Common myeloid progenitor, CD34-positive (primary cell): ENCODE data around the gene TLR10.

ENCODE experiments used
- CTCF ChIA-PET: fragments of 350-600 bp; sonication (Branson Sonifier 250); formaldehyde crosslinking; loops from one replicate; lab custom pipeline; 2021; ENCODE audit warnings: antibody characterized with exemption; lab: Charles Lee
- POLR2A ChIA-PET: fragments of 350-600 bp; sonication (Branson Sonifier 250); formaldehyde crosslinking; loops from one replicate; lab custom pipeline; 2021; ENCODE audit warnings: antibody characterized with exemption; lab: Charles Lee
- DNase-seq, 3 donors: peaks; one replicate each; pipeline versions ENCODE4 v3.0.0 to v3.0.0-alpha.2; 2013
- H3K27ac ChIP-seq, 2 experiments: 1 replicate in 1 of 2; 2 replicates in 1 of 2; pipeline ENCODE4 v1.7.0; 2013; ENCODE audit warnings: inconsistent platforms in 2 of 2, low read length in 2 of 2, mild to moderate bottlenecking in 2 of 2, low read depth in 1 of 2, moderate library complexity in 1 of 2; ENCODE audit not compliant: severe bottlenecking in 2 of 2, insufficient read depth in 1 of 2, poor library complexity in 1 of 2
- H3K27me3 ChIP-seq, 5 experiments: replicated peaks in 2 of 5; 1 replicate in 3 of 5; 2 replicates in 2 of 5; pipeline versions ENCODE4 v1.6.1 to v1.7.0; 2013; ENCODE audit warnings: low read length in 4 of 5, mild to moderate bottlenecking in 2 of 5, moderate library complexity in 2 of 5, inconsistent platforms in 1 of 5; ENCODE audit not compliant: insufficient read depth in 5 of 5, control insufficient read depth in 4 of 5
- H3K36me3 ChIP-seq, 4 experiments: 1 replicate in 2 of 4; 2 replicates in 2 of 4; pipeline versions ENCODE4 v1.6.1 to v1.7.0; 2013; ENCODE audit warnings: low read length in 3 of 4, control low read depth in 1 of 4, mild to moderate bottlenecking in 1 of 4; ENCODE audit not compliant: control insufficient read depth in 4 of 4, insufficient read depth in 4 of 4
- H3K4me1 ChIP-seq, 4 experiments: 1 replicate in 3 of 4; 2 replicates in 1 of 4; pipeline versions ENCODE4 v1.6.1 to v1.7.1; 2013; ENCODE audit warnings: low read length in 3 of 4, mild to moderate bottlenecking in 3 of 4, control low read depth in 1 of 4, inconsistent platforms in 1 of 4, moderate library complexity in 1 of 4; ENCODE audit not compliant: control insufficient read depth in 4 of 4, insufficient read depth in 4 of 4; ENCODE audit errors: control extremely low read depth in 1 of 4
- H3K4me3 ChIP-seq, 7 experiments: 1 replicate in 4 of 7; 2 replicates in 3 of 7; pipeline versions ENCODE4 v1.5.1 to v1.7.0; 2013; ENCODE audit warnings: mild to moderate bottlenecking in 7 of 7, low read length in 6 of 7, moderate library complexity in 6 of 7, inconsistent platforms in 2 of 7, low read depth in 2 of 7, control low read depth in 1 of 7; ENCODE audit not compliant: insufficient read depth in 4 of 7, control insufficient read depth in 1 of 7; ENCODE audit errors: extremely low read depth in 1 of 7
- H3K9me3 ChIP-seq, 5 experiments: 1 replicate in 4 of 5; 2 replicates in 1 of 5; pipeline versions ENCODE4 v1.6.1 to v1.7.1; 2013; ENCODE audit warnings: low read length in 4 of 5, mild to moderate bottlenecking in 2 of 5, inconsistent platforms in 1 of 5, low read depth in 1 of 5, moderate library complexity in 1 of 5; ENCODE audit not compliant: control insufficient read depth in 4 of 5, insufficient read depth in 2 of 5; ENCODE audit errors: control extremely low read depth in 1 of 5
- WGBS: methylation state at CpG from one replicate; pipeline ENCODE4 v1.1.5; 2013; ENCODE audit not compliant: insufficient coverage; 5-methylcytosine and 5-hydroxymethylcytosine counted together

The TLR10 gene

DNA sequence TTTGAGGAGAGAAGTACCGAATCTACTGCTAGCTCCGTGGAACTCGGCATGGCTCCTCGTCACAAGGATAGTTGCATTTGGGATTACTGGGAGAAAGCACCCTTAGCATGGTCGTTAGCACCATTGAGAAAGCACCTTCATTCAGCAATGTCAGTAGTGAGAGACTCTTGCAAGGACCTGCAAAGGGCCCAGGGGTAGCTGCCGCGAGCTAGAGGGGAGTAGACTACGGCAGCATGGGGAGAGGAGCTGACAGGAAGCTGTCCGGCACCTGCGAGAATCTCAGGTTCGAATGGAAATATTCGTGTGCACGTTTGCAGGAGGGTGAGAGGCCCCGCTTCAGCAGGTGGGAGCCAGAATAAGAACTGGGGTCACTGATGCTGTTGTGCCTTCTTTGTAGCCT is 20.2 kb downstream of the TLR10 start:
- no peaks in the 10 kb centered on the region for H3K36me3 ChIP-seq
- ChIA-PET POLR2A (no interaction called here), CTCF (interaction anchor here (1.0 to 12.1 kb wide), 7 partner anchors 13 to 105 kb away, joined by 3 to 220 read pairs (median 19); partner anchors contain the start of genes FAM114A1, TLR1 and TLR10)
- no peak for DNase-seq
- WGBS = 96% methylated on average over 11 of the region's 14 CpGs
- H3K9me3 ChIP-seq = no peaks in the 10 kb centered on the region
- no peak overlapping the region for H3K27ac ChIP-seq
- H3K4me1 ChIP-seq = peaks cover 18 to 43% (median 21%) of the 10 kb centered on the region in 4 experiments
- no peaks in the 10 kb centered on the region for H3K27me3 ChIP-seq
- H3K4me3 ChIP-seq = no peak overlapping the region

DNA sequence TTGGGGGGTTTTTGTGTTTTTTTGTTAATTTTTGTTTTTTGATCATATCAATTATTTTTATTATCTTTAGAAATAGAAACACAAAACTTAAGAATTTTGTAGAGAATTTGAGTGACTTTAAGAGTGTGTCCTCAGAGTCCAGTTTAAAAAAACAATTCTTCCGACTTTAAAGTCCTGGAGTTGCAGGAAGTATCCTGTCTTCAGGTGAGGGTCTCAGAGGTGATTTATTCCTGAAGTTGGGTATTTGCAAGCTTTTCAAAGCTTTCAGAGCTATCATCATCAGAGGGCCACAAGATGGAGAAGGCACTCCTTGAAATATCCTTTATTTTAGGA is 23.0 kb downstream of the TLR10 start:
- CTCF ChIA-PET = interaction anchor here (0.5 to 12.1 kb wide), 33 partner anchors 10 to 585 kb away, joined by 3 to 220 read pairs (median 5); partner anchors contain the start of genes TLR1, TLR10 and TLR6
- no peaks in the 10 kb centered on the region for H3K36me3 ChIP-seq
- no peak overlapping the region for H3K4me3 ChIP-seq
- POLR2A ChIA-PET = interaction anchor here (1.0 kb wide), 1 partner anchor 46 kb away, joined by 4 read pairs; no protein-coding TSS in a partner anchor
- no peaks in the 10 kb centered on the region for H3K27me3 ChIP-seq
- H3K4me1 ChIP-seq = peaks cover 18 to 46% (median 21%) of the 10 kb centered on the region in 4 experiments
- no peaks in the 10 kb centered on the region for H3K9me3 ChIP-seq
- WGBS = 100% methylated on average over 1 of the region's 1 CpG
- H3K27ac ChIP-seq = no peak overlapping the region
- no peak for DNase-seq

DNA sequence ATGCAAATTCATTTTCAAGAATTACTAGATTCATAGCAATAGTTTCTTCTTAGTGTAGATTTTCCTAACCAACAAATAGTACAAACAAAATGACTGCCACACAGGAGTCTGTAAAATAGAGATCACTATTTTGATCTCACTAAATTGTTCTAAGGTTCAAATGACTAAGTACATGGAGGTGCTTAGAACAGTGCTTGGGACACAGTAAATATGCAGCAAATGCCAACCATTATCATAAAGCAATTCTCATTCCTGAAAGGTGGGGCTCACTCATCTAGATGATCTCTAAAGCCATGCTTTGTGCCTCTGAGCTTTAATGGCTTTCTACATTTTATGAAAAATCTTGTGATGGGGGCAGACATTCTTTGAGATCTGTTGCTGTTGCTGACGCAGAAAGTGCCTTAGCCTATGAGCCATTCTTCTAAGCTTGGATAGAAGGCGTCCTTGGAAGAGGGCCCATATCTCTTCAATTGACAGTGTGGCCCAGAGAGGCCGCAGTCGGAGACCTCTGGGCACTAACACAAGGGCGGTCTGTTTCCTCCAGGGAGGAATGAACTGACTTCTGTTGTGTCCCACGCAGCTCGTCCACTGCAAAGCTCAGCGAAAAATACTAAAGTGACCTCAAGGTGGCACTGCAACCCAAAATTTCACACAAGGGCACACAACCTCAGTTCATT is 23.5 kb downstream of the TLR10 start:
- ChIA-PET CTCF (interaction anchor here (0.8 to 12.1 kb wide), 33 partner anchors 9 to 585 kb away, joined by 3 to 220 read pairs (median 5); partner anchors contain the start of genes TLR1, TLR10 and TLR6), POLR2A (interaction anchor here (1.0 kb wide), 1 partner anchor 46 kb away, joined by 4 read pairs; no protein-coding TSS in a partner anchor)
- H3K4me1 ChIP-seq = peaks cover 18 to 46% (median 21%) of the 10 kb centered on the region in 4 experiments
- no peaks in the 10 kb centered on the region for H3K9me3 ChIP-seq
- no peaks in the 10 kb centered on the region for H3K27me3 ChIP-seq
- WGBS = 14% methylated on average over 8 of the region's 8 CpGs
- DNase-seq = peak; percentile 75 to 79 (median 78)
- no peaks in the 10 kb centered on the region for H3K36me3 ChIP-seq
- no peak overlapping the region for H3K4me3 ChIP-seq
- no peak overlapping the region for H3K27ac ChIP-seq

DNA sequence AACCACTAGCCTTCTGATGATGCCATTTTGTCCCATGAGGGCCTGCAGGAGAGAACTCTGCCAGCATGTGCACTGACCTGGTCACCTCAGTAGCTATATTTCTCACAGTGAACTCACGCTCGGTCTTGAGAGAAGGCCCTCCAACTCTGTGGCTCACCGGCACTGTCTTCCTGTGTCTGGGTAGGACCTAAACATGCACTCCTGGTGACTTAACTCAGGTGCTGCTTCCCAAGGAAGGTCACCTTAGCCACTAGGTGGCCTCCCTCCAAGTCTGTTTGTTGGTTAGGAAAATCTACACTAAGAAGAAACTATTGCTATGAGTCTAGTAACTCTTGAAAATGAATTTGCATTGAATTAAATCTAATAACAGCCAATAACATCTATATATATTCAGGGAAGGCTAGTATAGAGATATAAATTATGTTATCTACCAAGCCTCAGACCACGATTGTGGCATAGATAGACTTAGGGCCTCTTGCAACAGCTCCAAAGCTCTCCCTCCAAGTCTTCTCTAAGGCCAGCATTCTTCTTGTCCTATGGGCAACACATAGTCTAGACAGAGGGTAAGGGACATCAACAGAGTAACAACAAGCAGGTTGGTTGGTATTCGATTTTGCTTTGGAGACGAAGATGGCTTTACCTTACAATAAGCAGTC is 24.7 kb downstream of the TLR10 start:
- no peaks in the 10 kb centered on the region for H3K27me3 ChIP-seq
- no peak overlapping the region for H3K27ac ChIP-seq
- H3K4me3 ChIP-seq = no peak overlapping the region
- DNase-seq = peak in 2 of 3 donors; percentile 25 to 27
- H3K36me3 ChIP-seq = no peaks in the 10 kb centered on the region
- peaks cover 18 to 46% (median 21%) of the 10 kb centered on the region in 4 experiments for H3K4me1 ChIP-seq
- ChIA-PET CTCF (interaction anchor here (0.6 to 12.1 kb wide), 18 partner anchors 9 to 578 kb away, joined by 3 to 220 read pairs (median 6); partner anchors contain the start of genes TLR1, TLR10 and TLR6), POLR2A (no interaction called here)
- WGBS = 99% methylated on average over 6 of the region's 6 CpGs
- H3K9me3 ChIP-seq = no peaks in the 10 kb centered on the region

DNA sequence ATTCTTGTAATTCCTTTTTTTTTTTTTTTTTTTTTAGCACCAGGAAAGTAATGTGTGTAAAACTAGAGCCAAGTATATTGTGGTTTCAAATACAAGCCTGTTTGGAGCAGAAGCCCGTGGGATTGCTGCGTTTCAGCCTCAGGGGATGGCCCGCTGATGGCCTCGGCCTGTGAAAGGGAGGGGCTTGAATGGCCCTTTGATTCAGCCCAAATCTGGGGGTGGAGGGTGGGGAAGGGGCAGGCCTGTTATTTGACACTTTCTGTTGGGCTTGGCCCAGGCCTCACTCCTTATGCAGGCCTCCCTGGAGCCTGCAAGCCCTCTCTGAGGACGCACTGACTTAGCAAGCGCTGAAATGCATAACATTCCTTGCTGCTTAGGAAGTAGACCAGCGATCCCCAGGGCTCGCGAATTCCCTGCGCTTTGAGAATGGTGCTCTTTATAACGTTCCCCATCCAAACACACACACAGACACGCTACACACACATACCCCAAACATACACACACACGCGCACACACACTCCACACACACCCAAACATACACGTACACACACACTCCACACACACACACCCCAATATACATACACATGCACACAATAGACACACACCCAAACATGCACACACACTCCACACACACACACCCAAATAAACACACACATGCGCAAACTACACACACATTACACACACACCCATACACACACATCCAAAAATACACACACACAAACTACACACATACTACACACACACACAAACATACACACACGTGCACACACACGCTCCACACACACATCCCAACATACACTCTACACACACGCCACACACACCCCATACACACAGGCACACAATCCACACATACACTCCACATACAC is 29.6 kb downstream of the TLR10 start:
- 94% methylated on average over 19 of the region's 19 CpGs for WGBS
- Histone ChIP-seq H3K36me3 (no peaks in the 10 kb centered on the region), H3K9me3 (peaks cover 0 to 7% (median 3%) of the 10 kb centered on the region in 5 experiments), H3K27me3 (no peaks in the 10 kb centered on the region), H3K4me1 (peaks cover 0 to 11% (median 0%) of the 10 kb centered on the region in 4 experiments), H3K4me3 (no peak overlapping the region), H3K27ac (no peak overlapping the region)
- ChIA-PET CTCF (no interaction called here), POLR2A (no interaction called here)
- peak in 2 of 3 donors; percentile 23 to 44 for DNase-seq

DNA sequence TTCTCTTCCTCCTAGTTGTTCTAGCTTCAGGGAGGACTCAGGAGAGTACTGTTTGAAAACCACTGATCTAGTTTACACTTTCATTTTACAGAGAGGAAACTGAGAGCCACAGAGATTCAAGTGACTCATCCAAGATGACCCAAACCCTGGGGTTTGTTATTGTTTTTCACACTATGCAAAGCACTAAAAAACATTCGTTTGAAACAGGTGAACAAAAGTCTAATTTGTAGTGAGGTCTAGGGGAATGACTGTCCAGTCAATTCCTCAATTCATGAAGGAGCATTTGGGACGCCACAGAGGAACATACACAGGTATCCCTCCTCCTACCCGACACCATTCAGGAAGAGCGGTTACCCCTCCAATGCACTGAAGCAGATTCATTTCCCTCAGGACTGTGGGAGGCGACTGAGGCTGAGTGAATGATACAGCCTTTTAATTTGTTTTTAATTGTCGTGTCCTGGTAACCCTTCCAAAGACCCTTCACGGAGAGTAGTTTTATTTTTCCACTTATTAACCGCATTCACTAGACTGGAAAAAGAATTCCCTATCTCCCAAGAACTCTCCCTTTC is 30.3 kb downstream of the TLR10 start:
- H3K4me1 ChIP-seq = peaks cover 0 to 6% (median 0%) of the 10 kb centered on the region in 4 experiments
- H3K27ac ChIP-seq = no peak overlapping the region
- no peak overlapping the region for H3K4me3 ChIP-seq
- no peaks in the 10 kb centered on the region for H3K36me3 ChIP-seq
- no peaks in the 10 kb centered on the region for H3K27me3 ChIP-seq
- peak in 2 of 3 donors; percentile 21 to 31 for DNase-seq
- H3K9me3 ChIP-seq = peaks cover 0 to 13% (median 8%) of the 10 kb centered on the region in 5 experiments
- ChIA-PET POLR2A (no interaction called here), CTCF (no interaction called here)
- WGBS = 96% methylated on average over 3 of the region's 8 CpGs
